Hypothalamus (tissue), 51 donors: ENCODE data around the gene STX12.
A peak's percentile ranks its signal among the peaks of the same experiment; 100 is the strongest.

ENCODE experiments used
- DNase-seq, 51 donors: peaks; one replicate each; lab custom pipeline; 2025; lab: John Stamatoyannopoulos, UW

Gene STX12

GRCh38 chr1:27772932-27773825 is at the start of gene STX12:
TSS of gene STX12 (plus strand) at chr1:27773219. CDS start at chr1:27773308, 89 bp downstream.
- DNase-seq = peak; percentile 64 to 98 (median 95)

DNA sequence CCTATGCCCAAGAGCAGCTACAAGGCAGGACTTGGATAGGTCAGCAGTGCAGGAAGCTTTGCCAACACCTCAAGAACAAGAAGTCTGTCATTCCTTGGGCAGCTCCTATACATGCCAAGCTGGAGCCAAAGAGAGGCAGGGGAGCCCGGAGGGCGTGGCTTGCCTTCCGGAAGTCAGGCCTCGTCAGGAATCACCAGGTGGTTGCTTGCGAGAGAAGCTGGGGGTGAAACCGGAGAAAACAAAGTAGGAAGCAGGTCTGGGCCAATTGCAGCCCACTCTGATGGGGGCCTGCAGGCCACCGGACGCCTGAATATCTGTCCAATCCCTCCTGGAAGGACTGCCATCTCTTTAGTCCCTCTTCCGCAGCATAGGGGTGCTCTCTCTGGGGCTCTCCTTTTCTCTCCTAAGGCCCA is 48.1 kb upstream of the STX12 start:
- peak in 22 of 51 donors; percentile 3 to 52 (median 17) for DNase-seq

DNA sequence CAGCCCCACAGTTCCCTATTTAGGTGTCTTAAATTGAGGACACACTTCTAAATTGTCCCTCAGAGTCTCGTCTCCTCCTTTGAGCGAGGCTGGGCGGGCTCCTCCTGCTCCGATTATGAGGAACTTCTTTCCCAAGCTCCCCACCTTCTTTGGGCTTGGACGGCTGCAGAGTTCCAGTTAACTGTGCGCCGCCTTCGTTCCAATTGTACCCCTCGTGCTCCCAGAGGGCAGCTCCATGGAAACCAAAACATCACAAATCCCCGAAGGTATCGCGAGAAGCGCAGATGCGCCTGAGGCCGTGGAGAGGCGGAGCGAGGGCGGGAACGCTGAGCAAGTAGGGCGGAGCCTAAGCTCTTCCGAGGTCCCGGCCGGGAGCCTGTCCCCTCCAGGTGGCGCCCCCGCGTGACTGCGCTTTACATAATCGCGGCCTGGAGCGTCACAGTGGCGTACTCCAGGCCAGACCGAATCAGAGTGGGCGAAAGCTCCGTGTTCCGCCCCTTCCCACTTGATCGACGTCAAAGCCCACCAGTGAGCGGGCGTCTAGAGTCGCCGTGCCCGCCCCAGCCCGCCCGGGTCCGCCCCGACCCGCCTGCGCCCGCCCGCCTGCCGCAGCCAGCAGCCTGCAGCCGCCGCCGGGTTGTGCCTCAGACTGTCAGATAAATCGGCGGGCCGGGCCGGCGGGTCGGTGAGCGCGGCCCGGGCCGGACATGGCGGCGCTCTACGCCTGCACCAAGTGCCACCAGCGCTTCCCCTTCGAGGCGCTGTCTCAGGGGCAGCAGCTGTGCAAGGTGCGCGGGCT is 47.4 kb upstream of the STX12 start, which contains the start of gene FAM76A:
FAM76A (plus strand) TSS at position 588 of the 799 bp plus-strand sequence; CDS start at position 708, 120 bp downstream.
- DNase-seq = peak; percentile 79 to 100 (median 99)

DNA sequence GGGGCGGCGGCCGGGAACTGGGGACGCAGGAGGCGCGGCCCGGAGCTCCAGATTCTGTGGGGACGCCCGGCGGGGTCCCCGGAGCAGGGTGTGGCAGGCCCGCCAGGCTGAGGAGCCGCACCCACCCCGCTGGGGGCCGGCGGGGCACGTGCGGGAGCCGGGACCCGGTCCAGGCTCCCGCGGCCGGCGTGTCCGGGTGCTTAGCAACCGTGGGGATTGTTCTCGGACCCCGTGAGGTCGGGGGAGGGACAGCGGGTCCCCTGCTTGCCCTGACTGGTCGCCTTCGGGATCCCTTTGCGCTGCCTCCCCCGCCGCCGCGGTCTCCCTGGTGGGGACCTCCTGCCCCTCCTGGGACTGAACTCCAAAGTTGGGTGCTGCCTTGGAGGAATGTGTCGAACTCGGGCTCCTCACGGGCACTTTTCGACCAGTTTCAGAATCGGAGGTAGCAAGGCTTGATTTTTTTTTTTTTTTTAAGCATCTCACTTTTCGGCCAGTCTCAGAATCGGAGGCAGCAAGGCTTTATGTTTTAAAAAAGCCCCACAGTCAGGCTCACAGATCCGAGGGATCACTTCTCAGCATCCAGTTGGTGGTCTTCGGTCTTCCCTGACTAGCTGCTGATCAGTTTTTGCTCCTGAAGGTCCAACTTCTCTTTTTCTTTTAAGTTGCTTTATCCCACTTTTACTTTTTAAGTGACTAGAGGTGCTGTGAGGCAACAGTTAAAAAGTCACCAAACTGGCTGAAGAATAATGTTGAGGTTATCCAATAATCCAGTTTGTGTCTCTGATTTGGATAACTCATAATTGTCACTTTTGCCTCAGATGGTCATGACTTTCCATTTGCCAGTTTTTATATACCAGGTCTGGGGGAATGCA is 46.6 kb upstream of the STX12 start:
- DNase-seq = peak in 46 of 51 donors; percentile 4 to 81 (median 55)

DNA sequence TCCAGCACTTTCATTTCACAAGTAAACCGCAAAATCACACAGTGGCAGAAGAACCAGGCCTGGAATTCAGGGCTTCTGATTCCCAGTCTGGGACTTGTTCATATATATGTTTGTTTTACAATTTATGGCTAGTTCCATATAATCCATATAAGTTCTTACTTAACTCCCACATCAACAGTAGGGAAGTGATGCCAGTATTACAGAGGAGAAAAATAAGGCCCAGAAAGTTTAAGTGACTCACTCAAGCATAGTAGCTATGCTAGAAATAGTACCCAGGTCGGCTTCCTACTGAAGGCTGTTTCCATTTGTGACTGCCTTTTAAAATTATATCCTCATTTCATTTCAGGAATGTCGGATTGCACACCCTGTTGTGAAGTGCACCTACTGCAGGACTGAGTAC is 45.9 kb upstream of the STX12 start:
- no peak for DNase-seq

GRCh38 chr1:27736252-27736651 is 36.8 kb upstream of the STX12 start:
- DNase-seq = no peak

DNA sequence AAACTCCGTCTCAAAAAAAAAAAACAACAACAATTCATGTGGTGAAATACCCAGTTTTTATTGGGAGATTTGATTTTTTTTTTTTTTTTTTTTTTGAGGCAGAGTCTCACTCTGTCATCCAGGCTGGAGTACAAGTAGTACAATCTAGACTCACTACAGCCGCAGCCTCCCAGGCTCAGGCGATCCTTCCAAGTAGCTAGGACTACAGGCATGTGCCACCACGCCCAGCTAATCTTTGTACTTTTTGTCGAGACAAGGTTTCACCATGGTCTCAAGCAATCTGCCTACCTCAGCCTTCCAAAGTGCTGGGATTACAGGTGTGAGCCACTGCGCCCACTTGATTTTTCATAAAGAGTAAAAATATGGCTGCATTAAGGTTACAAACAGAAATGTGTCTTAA is 31.9 kb upstream of the STX12 start:
- DNase-seq = no peak

DNA sequence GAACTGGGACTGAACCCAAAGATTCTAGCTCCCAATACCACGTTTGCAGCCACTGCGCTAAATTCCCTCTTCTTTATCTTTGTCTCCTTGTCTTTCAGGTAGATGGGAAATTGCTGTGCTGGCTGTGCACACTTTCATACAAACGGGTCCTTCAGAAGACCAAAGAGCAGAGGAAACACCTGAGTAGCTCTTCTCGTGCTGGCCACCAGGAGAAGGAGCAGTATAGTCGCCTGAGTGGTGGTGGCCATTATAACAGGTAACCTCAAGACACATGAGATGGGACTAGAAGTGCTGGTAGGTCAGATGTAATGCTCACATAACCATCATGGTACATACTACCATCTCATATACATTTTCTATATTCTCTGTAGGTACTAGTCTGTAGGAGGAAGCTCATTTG is 28.5 kb upstream of the STX12 start:
- DNase-seq = no peak

DNA sequence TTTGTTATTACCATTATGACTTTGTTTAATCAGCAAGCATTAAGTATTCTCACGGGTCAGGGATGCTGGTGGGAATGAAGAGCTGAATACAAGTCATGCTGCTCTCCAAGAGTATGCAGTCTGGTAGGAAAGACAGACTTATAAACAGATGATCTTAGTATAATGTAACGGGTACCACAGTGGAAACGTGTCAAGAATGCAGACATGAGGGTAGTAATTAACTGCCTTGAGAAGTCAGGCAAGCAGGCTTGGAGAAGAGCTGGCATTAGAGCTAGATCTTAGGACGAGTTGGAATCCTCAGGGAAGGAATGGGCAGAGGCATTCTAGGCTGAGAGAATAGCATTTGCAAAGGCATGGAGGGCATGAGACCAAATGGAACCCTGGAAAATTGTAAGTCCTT is 27.6 kb upstream of the STX12 start:
- DNase-seq = no peak

DNA sequence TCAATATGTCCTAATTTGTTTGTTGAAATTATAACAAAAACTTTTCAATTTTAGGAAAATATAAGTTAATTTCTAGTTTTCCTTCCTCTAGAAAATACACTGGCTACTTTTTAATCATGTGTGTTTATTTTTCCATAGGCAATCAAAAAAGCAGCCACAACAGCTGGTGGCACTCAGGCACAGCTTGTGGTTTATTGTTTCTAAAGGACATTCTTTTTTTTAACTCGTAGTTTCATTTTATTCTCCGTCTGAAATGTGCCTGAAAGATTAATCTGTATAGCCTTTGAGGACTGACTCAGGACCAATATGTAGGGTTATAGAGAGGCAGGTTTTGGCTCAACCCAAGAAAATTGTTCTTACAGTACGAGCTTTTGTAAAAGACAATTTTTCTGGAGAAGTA is 20.7 kb upstream of the STX12 start:
- no peak for DNase-seq

DNA sequence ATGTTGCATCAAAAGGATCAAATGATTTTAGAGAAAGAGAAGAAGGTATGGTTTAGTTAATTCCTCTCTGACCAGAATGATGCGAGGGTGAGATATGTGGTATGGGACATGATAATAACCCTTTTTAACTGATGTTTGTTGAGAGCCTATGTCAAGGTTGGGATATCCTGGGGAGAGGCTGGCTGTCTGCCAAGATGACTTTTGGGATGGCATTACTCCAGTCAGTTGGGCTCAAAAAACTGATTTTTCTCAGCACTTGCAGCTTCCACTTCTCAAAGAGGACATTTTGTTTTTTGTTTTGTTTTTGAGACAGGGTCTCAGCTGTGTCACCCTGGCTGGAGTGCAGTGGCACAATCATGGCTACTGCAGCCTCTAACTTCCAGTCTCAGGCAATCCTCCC is 17.7 kb upstream of the STX12 start:
- DNase-seq = peak in 3 of 51 donors; percentile 3 to 4 (median 4)

GRCh38 chr1:27755865-27756264 is 17.2 kb upstream of the STX12 start:
- DNase-seq = no peak

- DNase-seq = no peak
These were observed 13.8 kb upstream of the STX12 start for GRCh38 chr1:27759236-27759635.

DNA sequence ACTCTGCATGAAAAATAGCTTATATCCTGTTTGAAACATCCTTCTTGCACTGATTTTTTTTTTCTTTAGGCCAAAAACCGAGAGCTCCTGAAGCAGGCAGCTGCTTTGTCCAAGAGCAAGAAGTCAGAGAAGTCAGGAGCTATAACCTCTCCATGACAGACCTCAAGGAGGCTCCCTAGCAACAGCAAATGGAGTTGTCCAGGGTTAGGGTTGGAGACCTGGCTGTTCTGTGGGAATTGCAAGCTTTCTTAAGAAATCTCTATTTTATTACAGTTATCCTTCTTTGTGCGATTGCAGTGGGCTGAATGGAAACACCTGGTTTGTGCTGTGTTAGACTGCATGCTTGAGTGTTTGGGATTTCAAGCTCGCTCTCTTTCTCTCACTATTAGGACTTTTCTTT is 12.6 kb upstream of the STX12 start:
- no peak for DNase-seq

DNA sequence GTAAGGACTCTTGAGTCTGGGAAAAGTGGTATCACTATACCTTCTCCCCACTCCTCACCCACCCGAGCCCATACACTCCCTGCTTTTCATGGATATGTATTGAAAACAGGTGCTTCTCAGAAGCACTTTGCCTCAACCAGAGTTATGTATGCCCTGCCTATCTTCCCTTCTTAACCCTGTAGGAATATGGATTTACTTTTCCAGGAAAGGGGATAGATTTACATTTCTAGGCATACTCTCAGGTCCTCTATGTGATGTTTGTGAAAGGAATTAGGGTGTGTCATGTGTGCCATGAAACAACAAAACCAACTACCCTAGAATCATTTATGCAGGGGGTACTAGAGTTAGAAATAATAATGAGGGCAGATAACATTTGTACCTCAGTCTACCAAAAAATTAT is 11.0 kb upstream of the STX12 start:
- no peak for DNase-seq

DNA sequence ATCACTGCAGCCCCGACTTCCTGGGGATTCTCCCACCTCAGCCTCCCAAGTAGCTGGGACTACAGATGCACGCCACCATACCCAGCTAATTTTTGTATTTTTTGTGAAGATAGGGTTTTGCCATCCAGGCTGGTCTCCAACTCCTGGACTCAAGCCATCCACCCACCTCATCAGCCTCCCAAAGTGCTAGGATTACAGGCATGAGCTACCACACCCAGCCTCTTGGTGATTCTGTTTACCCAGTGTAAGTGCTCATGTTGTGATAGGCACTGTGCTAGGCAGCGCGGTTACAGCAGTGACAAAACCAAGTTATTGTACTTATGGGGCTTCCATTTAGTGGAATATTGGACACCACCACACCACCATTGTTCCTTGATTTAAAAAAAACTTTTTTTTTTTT is 9.7 kb upstream of the STX12 start:
- no peak for DNase-seq

DNA sequence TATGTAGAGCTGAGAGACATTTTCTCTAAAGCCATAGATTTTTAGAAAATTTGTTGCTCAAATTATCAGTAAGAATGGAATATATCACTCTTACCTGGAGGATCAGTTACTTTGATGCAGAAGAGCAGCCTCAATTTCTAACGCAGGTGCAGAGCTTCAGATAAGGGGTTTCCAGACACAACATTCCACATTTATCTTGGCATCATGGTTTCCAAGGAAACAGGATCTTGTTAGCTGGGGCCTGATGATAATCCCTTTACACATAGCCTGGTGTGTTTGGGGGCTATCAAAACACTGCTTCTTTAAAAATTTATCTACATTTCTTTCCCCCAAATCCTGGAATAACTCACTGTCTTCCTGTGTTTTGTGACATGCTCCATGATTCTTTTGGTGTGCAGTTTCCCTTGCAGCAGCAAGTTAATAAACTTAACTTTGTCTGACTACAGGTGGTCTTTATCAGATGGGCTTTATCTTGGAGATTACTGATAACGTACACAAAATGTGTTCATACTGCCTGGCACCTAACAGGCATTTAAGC is 2.7 kb upstream of the STX12 start:
- DNase-seq = no peak

DNA sequence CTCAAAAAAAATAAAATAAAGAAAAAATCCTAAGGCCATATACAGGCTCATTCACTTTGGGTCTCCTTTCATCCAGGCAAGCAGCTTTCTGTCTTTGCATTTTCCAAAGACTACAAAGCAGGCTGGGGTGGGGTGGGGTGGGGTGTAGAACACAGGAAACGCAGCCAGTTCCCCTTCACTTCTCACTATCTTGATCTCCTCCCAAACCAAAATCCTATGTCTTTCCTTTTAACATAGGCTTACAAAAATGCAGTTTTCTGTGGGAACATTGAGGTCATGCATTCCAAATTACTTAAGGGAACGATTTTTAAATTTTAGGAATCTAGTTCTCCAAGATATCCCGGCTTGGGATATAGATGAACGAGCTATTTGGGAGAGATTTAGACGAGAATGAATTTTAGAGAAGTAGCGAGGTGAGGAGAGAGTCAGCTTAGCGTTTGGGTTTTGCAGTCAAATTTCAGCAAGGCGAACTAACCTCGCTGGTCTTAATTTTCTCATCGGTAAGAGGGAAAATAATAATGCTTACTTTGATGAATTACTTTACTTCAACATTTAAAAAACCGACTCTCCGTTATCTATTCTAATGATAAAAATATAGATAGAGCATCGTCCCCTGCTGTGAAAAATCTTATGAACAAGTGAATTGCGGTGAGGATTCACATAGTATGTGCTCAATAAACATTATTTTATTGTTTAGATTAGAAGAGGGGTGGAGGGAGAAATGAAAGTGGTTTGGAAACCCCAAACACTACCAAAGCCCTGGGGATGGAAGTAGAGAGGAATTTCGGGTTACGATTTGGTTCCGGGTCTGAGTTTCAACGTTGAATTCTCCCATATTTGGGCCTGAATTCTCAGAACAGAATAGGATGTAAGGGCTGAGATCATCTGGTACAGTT is 735 bp upstream of the STX12 start:
- DNase-seq = no peak

- DNase-seq = peak in 1 of 51 donors; percentile 58
These were observed 917 bp downstream of the STX12 start for GRCh38 chr1:27773826-27774445.
